Ureter (tissue), 1 donor: ENCODE measurements around the gene TELO2. TPM values are rescaled to one million over a fixed set of nuclear protein-coding genes. Genes with fewer than 3 reads are reported as not detected.

Experiments used
- DNase-seq: peaks from one replicate; pipeline ENCODE4 v3.0.0-alpha.2; 2020; ENCODE audit warnings: low spot score
- total RNA-seq: library from RNA; stranded (reverse); gene quantifications from one replicate; pipeline ENCODE4 v1.2.4, GENCODE V29; 2023
- donor health status: DM: yes; HTN: yes; CAD: no.

The TELO2 gene
- total RNA-seq, 1 donor from 2014 or later, result 58.7 TPM

DNA sequence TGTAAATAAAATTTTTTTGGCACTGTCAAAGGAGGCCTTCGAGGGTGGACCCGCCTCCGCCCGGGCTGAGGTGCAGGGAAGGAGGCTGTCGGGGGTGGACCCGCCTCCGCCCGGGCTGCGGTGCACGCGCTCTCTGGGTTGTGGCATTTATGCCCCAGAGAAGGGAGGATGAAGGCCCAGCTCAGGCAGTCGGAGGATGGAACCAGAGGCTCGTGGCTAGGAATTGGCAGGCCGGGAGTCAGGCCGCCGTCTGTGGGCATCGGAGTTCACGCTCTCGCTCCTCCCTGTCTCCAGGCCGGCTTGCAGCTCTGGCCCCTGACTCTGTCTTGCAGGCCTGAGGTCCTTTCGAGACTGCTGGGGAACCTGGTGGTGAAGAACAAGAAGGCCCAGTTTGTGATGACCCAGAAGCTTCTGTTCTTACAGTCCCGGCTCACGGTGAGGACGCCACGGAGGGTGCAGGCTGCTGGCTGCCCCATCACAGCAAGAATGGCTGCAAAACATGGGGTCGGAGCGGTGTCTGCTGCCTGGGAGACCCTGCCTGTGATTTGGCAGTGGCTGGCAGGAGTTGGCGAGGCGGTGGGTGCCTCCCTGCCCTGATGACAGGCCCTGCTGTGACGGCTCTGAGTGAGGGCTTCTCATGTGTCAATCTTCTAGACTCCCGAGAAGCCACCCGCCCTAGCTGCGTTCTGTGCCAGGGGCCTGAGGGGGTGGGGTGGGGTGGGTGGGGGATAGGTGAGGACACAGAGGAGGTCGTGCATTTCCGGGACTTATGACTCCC lies 5.9 kb downstream of the TELO2 start:
- DNase-seq, result no peak

DNA sequence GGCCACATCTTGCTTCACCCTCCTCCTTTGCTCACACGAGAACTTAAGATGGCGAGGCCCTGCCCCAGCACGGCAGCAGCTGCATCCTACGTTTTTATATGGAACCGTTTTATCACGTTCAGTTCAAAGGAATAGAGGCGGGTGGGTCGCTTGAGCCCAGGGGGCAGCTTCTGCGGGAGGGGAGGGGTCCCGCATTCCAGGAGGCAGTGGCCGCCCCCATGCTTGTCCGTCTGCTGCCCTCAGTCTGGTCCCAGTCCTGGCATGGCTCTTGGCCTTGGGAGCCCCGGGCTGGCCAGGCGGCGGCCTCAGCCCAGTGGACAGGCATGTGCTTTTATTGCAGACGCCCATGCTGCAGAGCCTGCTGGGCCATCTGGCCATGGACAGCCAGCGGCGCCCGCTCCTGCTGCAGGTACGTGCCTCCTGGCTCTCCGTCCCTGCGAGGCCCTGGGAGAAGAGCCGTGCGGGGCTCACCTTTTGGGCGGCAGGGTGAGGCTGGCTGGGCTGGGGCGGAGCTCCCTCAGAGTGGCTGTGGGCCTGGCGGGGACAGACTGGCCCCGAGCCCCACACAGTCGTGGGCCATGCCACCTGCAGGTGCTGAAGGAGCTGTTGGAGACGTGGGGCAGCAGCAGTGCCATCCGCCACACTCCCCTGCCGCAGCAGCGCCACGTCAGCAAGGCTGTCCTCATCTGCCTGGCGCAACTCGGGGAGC lies 6.8 kb downstream of the TELO2 start:
- no peak for DNase-seq

DNA sequence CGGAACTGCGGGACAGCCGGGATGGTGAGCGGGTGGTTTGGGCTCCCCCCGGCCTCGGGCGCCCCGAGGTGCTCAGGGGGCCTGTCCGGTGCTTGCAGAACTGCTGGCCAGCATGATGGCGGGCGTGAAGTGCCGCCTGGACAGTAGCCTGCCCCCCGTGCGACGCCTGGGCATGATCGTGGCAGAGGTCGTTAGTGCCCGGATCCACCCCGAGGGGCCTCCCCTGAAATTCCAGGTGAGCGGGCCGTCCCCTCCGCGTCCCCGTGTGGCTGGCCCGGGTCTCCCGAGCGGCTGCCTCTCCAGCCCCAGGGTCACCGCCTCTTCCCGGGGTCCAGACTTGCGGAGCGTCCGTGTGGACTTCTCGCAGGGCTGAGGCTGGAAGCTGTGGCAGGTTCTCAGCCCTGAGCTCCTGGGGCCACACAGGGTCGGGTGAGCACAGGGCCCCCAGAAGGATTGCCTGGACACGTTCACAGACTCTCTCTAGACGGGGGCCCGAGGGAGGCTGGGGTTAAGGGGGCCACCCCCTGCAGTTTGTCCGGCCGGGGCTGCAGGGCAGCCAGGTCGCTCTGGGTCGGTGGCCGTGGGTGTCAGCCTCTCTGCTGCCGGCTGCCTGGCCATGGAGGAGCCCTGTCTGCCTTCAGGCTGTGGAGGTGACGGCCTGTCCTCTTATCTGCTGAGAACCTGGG lies 7.4 kb downstream of the TELO2 start:
- DNase-seq, result no peak

DNA sequence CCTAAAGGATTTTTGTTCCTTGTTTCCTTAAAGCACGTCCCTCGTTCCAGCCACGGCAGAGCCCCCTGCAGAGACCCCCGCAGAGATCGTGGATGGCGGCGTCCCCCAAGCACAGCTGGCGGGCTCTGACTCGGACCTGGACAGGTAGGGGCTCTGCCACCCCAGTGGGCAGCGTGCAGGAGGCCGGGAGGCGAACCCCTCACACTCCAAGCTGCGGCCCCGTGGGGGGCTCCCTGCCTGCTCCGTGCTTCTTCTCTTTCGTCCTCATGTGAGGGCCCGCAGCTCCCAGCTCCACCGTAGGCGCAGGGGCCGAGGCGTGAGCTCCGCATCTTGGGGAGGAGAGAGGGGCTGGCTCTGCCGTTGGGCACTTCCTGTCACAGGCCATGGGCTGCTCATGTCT lies 8.5 kb downstream of the TELO2 start:
- DNase-seq, result no peak

DNA sequence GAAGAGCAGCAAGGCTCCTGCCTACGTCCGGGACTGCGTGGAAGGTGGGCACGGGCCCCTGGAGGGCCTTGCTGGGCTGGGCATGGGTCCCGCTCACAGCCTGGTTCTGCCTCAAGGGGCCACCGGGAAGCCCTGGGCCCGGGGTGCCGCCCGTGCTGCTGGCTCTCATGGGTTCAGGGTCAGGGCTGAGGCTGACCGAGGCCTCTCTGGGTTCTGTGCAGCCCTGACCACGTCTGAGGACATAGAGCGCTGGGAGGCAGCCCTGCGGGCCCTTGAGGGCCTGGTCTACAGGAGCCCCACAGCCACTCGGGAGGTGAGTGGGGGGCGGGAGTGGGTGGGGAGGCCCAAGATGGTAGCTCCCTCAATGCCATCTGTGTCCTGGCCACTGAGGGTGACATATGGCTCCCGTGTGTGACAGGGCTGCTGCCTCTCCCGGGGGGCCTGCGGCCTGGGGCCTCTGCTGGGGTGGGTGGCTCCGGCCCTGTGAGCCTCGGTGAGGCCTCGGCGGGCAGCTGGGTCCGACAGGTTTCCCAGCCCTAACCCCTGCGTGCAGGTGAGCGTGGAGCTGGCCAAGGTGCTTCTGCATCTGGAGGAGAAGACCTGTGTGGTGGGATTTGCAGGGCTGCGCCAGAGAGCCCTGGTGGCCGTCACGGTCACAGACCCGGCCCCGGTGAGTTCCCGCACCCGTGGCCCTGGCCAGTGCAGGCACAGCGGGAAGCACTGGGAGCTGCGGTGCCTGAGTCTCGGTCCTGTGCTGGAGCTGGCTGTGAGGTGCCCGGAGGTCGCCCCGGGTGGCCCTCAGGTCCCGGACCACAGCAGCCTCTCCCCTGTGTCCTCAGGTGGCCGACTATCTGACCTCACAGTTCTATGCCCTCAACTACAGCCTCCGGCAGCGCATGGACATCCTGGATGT lies 9.2 kb downstream of the TELO2 start:
- DNase-seq, result no peak

DNA sequence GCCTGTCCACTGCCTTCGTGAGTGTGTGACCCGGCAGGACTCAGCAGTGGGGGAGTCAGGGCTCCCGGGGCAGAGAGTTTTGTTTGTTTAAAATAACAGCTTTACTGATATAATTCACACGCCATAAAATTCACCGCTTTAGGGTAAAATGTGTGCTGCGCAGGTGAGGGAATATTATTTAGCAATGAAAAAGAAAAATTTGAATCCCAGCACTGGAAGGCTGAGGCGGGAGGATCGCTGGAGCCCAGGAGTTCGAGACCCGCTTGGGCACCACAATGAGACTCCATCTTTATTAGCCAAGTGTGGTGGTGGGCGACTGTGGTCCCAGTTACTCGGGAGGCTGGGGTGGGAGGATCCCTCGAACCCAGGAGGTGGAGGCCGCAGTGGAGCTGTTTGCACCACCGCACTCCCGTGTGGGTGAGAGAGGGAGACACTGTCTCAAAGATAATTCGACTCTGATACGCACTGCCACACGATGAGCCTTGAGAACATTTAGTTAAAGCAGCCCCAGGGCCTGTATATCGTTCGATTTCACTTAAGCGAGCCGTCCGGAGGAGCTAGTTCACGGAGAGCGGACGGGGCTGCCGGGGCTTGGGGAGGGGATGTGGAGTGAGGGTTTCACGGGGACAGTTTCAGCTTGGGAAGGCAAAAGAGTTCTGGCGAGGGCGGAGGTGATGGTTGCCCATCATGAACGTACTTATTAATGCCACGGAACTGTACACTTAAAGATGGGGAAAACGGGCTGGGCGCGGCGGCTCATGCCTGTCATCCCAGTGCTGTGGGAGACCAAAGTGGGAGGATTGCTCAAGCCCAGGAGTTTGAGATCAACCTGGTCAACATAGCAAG lies 10.2 kb downstream of the TELO2 start:
- DNase-seq, result no peak

DNA sequence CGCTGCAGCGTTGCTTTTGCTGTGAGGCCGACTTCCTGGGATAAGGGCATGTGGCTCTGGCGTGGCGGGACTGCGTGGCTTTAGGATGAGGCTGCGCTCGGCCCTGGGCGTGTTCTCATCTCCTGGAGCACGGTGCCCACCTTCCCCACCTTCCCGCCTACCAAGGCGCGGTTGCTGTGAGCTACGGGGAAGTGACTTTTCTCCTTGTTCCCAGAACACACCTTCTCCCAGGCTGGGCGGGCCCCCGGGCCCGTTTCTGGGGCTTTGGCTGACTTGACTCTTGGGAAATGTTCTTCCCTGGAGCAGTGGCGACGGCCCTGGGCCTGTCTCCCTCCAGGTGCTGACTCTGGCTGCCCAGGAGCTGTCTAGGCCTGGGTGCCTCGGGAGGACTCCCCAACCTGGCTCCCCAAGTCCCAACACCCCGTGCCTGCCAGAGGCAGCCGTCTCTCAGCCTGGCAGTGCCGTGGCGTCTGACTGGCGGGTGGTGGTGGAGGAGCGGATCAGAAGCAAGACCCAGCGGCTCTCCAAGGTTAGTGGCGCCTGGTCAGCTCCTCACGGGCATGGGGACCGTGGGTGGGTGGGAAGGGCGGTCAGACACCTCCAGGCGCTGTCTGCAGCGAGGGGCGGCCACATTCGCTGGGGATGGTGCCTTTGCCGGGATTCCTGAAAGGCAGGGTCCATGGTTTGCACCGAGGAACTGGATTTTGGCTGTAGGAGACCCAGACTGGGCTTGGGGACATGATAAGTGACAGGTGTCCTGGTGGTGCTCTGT lies 12.1 kb downstream of the TELO2 start:
- no peak for DNase-seq

DNA sequence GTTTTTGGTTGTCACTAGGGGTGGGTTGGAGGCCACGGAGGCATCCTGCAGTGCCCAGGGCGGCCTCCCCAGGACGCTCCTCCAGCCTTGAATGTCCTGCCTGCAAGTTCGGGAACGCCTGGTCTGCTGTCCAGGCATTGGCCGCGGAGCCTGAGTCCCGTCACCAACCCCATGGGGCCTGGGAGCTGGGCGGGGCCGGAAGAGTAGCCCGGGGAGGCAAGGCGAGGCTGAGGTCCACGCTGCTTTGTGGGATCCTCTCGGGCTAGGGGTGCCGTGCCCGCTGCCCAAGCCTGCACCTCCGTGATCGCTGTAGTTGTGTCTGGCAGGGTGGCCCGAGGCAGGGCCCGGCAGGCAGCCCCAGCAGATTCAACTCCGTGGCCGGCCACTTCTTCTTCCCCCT lies 12.8 kb downstream of the TELO2 start:
- no peak for DNase-seq

DNA sequence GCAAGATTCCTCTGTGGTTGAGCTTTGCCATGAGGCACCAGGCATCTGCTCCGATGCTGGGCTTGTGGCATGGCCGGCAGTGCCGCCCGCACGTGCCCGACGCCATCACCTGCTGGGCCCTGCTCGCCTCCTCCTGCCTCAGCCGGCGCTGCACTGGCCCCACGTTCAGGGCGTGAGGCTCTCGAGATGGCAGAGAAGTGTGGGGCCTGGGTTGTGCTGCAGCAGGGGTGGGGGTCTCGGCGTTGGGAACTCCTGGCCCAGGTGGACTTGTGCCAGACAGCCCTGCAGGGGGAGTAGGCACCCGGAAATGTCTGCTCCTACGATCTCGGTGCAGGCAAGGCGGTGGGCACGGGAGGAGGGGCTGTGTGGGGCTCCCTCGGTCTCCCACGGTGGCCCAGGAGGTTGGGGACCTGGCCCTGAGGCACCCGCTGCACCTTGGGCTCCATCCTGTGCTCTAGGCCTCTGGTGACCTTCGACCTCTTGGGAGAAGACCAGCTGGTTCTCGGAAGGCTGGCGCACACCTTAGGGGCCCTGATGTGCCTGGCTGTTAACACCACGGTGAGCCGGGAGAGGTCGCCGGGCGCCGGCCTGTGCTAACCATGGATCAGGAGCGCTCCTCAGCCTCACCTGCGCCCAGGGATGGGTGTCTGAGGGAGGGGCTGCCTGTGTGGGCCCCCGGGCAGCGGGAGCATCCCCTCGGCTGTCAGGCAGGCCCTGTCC lies 13.5 kb downstream of the TELO2 start:
- no peak for DNase-seq

DNA sequence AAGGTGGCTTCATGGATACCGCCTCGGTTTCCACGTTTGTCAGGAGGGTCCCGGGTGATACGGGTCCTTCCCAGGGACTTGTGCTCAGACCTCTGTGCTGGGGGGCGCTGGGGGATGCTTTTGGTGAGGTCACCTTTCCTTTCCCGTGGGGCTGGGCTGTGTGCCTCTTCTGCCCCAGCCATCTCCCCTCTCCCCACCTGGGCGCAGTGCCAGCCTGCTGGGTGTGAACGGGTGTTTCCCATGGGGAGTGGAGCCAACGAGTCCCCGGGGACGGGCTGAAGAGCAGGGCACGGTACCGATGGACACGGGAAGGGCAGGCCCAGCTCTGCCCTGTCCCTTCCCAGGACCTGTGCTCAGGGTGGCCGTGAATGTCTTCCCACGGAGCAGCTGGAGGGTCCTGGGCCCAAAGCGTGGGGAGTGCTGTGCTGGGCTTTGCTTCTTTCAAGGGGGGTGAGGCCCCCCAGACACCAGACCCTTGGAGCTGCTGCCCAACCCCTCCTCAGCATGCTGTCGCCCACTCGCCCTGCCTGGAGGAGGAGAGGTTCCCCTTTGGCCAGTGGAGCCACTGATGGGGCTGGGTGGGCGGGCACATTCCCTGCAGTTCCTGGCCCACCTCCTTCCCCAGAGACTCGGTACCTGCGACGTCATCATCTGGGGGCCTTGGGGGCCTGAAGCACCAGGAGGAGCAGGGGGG lies 15.5 kb downstream of the TELO2 start:
- DNase-seq, result no peak

DNA sequence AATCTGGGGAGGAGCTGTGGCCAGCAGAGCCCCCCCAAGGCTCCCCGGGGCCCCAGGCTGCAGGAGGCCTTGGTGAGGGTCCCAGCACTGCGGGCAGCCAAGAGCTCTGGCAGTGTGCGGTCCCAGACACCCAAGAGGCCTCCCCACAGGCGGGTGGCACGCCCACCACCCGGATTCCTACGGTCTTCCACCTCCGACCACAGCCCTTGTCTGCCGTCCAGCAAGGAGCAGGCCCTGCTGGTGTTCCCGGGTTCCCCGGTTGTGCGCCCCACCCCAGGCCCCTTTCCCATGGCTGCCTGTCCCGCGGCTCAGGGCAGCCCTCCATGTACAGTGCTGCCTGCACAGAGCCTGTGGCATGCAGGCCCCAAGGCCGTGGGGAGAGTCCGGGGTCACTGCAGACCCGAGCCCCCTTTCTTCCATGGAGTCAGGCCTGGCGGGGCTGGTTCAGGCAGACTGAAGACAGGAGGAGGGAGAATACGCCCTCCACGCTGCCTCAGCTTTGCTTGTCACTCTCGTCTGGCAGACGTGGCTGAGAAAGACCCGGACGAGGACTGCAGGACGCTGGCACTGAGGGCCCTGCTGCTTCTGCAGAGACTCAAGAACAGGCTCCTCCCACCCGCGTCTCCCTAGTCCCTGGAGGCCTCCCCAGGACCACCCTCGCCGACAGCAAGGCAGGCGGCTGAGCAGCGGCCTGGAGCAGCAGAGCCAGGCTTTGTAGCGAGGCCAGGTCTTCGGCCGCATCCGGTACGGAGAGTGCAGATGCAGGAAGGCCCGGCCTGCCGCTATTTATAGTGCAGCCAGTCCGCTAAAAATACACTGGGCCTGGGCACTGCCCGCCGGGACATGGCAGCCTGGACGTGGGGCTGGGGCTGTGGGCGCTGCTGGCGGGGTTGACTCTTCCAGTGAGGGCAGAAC lies 16.4 kb downstream of the TELO2 start:
- no peak for DNase-seq

DNA sequence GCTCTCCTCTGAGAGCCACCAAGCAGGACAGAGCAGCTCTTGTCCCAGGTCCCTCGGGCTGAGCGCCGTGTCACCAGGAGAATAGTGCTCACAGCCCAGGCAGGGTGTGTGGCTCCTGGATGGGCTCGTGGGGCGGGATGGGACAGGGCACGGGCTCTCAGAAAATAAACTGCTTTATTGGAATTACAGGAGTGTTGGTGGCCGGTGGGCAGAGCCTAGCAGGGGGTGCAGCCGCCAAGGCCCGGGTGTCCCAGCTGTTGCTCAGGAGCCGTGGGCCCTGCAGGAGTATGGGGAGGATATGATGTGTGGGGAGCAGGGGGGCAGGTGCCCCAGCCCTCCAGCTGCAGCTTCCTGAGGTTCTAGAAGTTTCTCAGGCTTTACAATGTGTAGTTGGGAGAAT lies 17.1 kb downstream of the TELO2 start:
- no peak for DNase-seq

DNA sequence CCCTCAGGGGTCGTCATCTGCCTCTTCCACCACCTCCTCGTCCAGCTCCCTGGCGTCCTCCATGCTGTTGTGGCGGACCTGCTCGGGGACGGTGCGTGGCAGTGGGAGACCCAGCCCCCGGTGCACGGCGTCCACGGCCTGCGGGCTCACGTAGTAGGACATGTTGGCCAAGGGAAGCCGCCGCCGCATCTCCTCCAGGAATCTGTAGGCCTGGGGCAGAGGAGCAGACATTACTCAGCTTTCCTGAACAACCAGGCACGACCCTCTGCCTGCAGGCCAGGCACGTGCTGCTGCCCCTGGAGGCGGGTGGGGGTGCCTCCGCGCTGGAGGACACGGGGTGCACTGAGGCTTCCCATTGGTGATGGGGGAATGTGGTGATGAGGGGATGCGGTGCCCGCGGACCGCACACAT lies 17.8 kb downstream of the TELO2 start:
- no peak for DNase-seq

DNA sequence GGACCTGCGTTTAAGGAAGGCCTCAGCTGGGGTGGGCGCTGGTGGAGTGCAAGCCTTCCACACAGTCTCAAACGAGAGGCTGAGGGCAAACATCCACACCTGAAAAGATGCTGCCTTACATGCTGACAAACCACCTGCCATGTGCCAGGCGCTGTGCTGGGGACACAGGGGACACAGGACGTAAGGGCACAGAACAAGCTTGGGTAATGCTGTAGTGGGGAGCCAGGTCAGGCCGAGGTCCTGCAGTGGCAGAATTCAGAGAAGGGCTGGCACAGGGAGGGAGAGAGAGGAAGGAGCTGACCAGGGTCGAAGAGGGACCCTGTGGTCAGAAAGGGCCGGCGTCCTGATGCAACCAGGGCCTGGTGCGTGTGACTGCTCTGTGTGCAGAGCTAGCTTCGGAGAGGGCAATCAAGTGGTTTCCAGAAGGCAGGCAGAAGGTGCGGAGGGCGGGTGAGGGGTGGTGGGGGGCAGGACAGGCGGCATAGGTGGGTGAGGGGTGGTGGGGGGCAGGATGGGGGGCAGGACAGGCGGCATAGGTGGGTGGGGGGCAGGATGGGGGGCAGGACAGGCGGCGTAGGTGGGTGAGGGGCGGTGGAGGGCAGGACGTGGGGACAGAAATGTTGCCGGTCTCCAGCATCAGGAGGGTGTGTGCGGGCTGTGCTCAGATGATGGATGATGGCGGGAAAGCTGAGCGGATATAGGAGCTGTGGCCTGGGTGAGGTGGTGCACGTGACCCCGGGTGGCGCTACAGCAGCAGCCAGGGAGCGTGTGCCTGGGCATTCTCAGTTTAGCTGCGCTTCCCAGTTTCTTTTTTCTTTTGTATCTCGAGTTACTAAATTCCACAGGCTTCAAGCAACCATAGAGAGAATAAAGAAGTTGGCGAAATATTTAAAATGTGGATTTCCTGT lies 18.8 kb downstream of the TELO2 start:
- DNase-seq, result no peak

DNA sequence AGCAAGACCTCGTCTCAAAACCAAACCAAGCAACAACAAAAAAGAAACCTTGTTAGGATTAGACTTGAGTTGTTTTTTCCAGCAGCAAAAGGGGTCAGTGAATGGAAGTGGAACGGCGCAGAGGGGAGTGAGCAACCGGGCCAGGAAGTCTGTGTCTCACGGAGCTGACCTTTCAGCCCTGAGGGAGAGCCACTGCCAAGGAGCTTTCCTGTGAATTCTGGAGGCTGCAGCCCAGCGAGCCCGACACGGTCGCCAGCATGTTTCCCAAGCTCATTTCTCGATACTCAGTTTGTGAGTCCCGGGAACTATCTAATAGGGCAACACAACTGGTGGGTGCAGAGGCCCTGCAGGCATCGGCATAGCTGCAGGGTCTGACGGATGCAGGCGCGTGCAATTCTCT lies 19.6 kb downstream of the TELO2 start:
- DNase-seq, result no peak

DNA sequence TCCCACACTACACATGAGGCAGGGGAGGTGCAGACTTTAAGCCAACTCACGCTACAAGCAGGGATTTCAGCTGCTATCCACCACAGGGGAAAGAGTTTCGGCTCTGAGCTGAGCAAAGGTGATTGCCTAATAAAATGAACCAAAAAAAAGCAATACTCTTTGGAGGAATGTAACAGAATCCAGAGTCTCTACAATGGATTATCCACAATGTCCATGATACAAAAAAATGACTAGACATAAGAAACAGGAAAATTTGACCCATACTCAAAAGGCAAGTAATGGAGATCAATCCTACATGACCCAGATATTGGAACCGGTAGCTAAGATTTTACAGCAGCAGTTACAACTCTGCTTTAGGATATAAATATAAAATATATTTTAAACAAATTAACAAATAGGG lies 21.3 kb downstream of the TELO2 start:
- DNase-seq, result no peak
